Endodermal cell (in vitro differentiated cells): ENCODE results near the gene PITPNM1. TPM values are rescaled to one million over a fixed set of nuclear protein-coding genes. Genes with fewer than 3 reads are reported as not detected.

ENCODE experiments used
- DNase-seq: peaks from one replicate; pipeline ENCODE4 v3.0.0-alpha.2; 2017
- H3K27ac ChIP-seq: 2 replicates; pipeline ENCODE4 v1.5.1; 2013; ENCODE audit warnings: mild to moderate bottlenecking, low read depth, low read length, moderate library complexity
- H3K27me3 ChIP-seq: 2 replicates; pipeline ENCODE4 v1.6.1; 2013; ENCODE audit warnings: mild to moderate bottlenecking, low read length, moderate library complexity; ENCODE audit not compliant: insufficient read depth, control insufficient read depth, poor library complexity, severe bottlenecking
- H3K36me3 ChIP-seq: 2 replicates; pipeline ENCODE4 v1.7.0; 2013; ENCODE audit warnings: mild to moderate bottlenecking, low read length, moderate library complexity; ENCODE audit not compliant: control insufficient read depth, insufficient read depth
- H3K4me1 ChIP-seq: one replicate; pipeline ENCODE4 v1.7.0; 2013; ENCODE audit warnings: low read length; ENCODE audit not compliant: control insufficient read depth, insufficient read depth
- H3K4me3 ChIP-seq: 2 replicates; pipeline ENCODE4 v1.5.1; 2013; ENCODE audit warnings: mild to moderate bottlenecking, low read length, moderate library complexity
- H3K9ac ChIP-seq: 2 replicates; pipeline ENCODE4 v1.6.1; 2013; ENCODE audit warnings: mild to moderate bottlenecking, low read length, moderate library complexity; ENCODE audit not compliant: poor library complexity, severe bottlenecking; ENCODE audit errors: extremely low read depth
- H3K9me3 ChIP-seq: 2 replicates; pipeline ENCODE4 v1.6.1; 2013; ENCODE audit warnings: mild to moderate bottlenecking, low read length, moderate library complexity; ENCODE audit not compliant: control insufficient read depth
- H3K27ac Mint-ChIP-seq: 2 replicates; pipeline ENCODE4 v1.8.0; 2020; ENCODE audit warnings: mixed read lengths
- H3K27me3 Mint-ChIP-seq: 2 replicates; pipeline ENCODE4 v1.8.0; 2021; ENCODE audit warnings: mild to moderate bottlenecking, mixed read lengths; ENCODE audit not compliant: insufficient read depth
- H3K36me3 Mint-ChIP-seq: 2 replicates; pipeline ENCODE4 v1.8.0; 2020; ENCODE audit warnings: low read depth, mixed read lengths
- H3K4me1 Mint-ChIP-seq: 2 replicates; pipeline ENCODE4 v1.8.0; 2020; ENCODE audit warnings: mixed read lengths
- H3K4me3 Mint-ChIP-seq: 2 replicates; pipeline ENCODE4 v1.8.0; 2020; ENCODE audit warnings: mild to moderate bottlenecking, moderate library complexity, mixed read lengths
- H3K9me3 Mint-ChIP-seq: 2 replicates; pipeline ENCODE4 v1.8.0; 2020; ENCODE audit warnings: mild to moderate bottlenecking, mixed read lengths
- CTCF ChIP-seq: fragments of 200-600 bp; sonication (generic); conservative IDR thresholded peaks from 2 replicates; pipeline ENCODE4 v1.5.0; 2021; ENCODE audit warnings: antibody characterized with exemption, mild to moderate bottlenecking
- WGBS, 2 experiments: methylation state at CpG; one replicate each; pipeline versions ENCODE4 v1.1.5 to v1.1.7; 2013; ENCODE audit warnings: missing lambda C conversion rate in 2 of 2, mixed read lengths in 1 of 2; ENCODE audit not compliant: insufficient coverage in 1 of 2, insufficient read length in 1 of 2; 5-methylcytosine and 5-hydroxymethylcytosine counted together
- total RNA-seq, 2 donors: library from RNA; stranded (reverse); fragmentation: NEBNext Ultra II Directional in 1 of 2; extraction: Animal tissue kit (Norgen Biotek cat#: 25700) in 1 of 2; gene quantifications; 2 replicates in 1 of 2; 3 replicates in 1 of 2; pipeline ENCODE4 v1.2.1, GENCODE V29; 2021

The PITPNM1 gene
- total RNA-seq, 2 donors from 2014 or later, result 94.6 to 104 TPM

- Histone ChIP-seq H3K4me1 (no peaks in the 10 kb centered on the region), H3K9me3 (no peaks in the 10 kb centered on the region), H3K9ac (peak overlapping the region; percentile 44), H3K27ac (no peak overlapping the region), H3K4me3 (peak overlapping the region; percentile 81), H3K27me3 (no peaks in the 10 kb centered on the region), H3K36me3 (no peaks in the 10 kb centered on the region)
- Mint-ChIP-seq H3K27me3 (no peaks in the 10 kb centered on the region), H3K27ac (peak overlapping the region; percentile 90), H3K9me3 (no peaks in the 10 kb centered on the region), H3K4me1 (peaks cover 9% of the 10 kb centered on the region), H3K4me3 (peak overlapping the region; percentile 85), H3K36me3 (peaks cover 4% of the 10 kb centered on the region)
- DNase-seq, result peak; percentile 71
- TF ChIP-seq CTCF, result no peak
- WGBS, 2 experiments, result 9 to 40% methylated on average over 2 to 6 of the region's 6 CpGs
Observed at GRCh38 chr11:67468456-67468758, 36.8 kb downstream of the PITPNM1 start.

GRCh38 chr11:67468056-67468455, 37.1 kb downstream of the PITPNM1 start:
- Mint-ChIP-seq H3K27ac (peak overlapping the region; percentile 90), H3K27me3 (no peaks in the 10 kb centered on the region), H3K4me3 (peak overlapping the region; percentile 85), H3K9me3 (no peaks in the 10 kb centered on the region), H3K36me3 (peaks cover 4% of the 10 kb centered on the region), H3K4me1 (peaks cover 9% of the 10 kb centered on the region)
- H3K27me3 ChIP-seq, result no peaks in the 10 kb centered on the region
- TF ChIP-seq CTCF, result no peak
- no peaks in the 10 kb centered on the region for H3K36me3 ChIP-seq
- H3K27ac ChIP-seq, result no peak overlapping the region
- peak overlapping the region; percentile 44 for H3K9ac ChIP-seq
- no peaks in the 10 kb centered on the region for H3K4me1 ChIP-seq
- H3K4me3 ChIP-seq, result peak overlapping the region; percentile 81
- 82 to 84% methylated on average over 5 of the region's 5 CpGs for WGBS, 2 experiments
- H3K9me3 ChIP-seq, result no peaks in the 10 kb centered on the region
- DNase-seq, result no peak

GRCh38 chr11:67466962-67467771, 38.0 kb downstream of the PITPNM1 start:
- no peak overlapping the region for H3K9ac ChIP-seq
- no peak for TF ChIP-seq CTCF

More at GRCh38 chr11:67466962-67467771, 38.0 kb downstream of the PITPNM1 start:
- WGBS, 2 experiments, result 87 to 90% methylated on average over 5 to 11 of the region's 11 CpGs
- H3K27me3 Mint-ChIP-seq, result no peaks in the 10 kb centered on the region
- no peaks in the 10 kb centered on the region for H3K9me3 Mint-ChIP-seq
- no peak overlapping the region for H3K27ac ChIP-seq
- peaks cover 4% of the 10 kb centered on the region for H3K36me3 Mint-ChIP-seq
- H3K4me1 Mint-ChIP-seq, result peaks cover 9% of the 10 kb centered on the region
- H3K36me3 ChIP-seq, result no peaks in the 10 kb centered on the region
- H3K9me3 ChIP-seq, result no peaks in the 10 kb centered on the region
- no peak overlapping the region for H3K4me3 ChIP-seq
- H3K27me3 ChIP-seq, result no peaks in the 10 kb centered on the region
- peak overlapping the region; percentile 85 for H3K4me3 Mint-ChIP-seq
- H3K27ac Mint-ChIP-seq, result no peak overlapping the region
- no peak for DNase-seq
- no peaks in the 10 kb centered on the region for H3K4me1 ChIP-seq
